SK-N-SH treated with all-trans-retinoic acid at 6 μM for 48 hours (cell line): ENCODE results near the gene RFX7.
"Not testable (repeated sequence)": the region's sequence is repeated elsewhere in the genome, so short reads cannot be mapped to it uniquely, and the experiment has no call there.

Source experiments
- ATAC-seq: fragments of 200-7000 bp; cut with Tn5 transposase; 3 replicates; pipeline ENCODE4 v1.9.1; 2020; ENCODE audit warnings: mild to moderate bottlenecking, moderate library complexity
- ARNTL ChIP-seq: fragments of 450-650 bp; formaldehyde crosslinking; IDR thresholded peaks from 2 replicates; pipeline ENCODE4 v1.5.0; 2020; ENCODE audit warnings: low read depth, mild to moderate bottlenecking, moderate library complexity, borderline replicate concordance
- BACH2 ChIP-seq: fragments of 250-450 bp; sonication (Bioruptor Pico); IDR thresholded peaks from 2 replicates; pipeline ENCODE4 v1.9.0; 2021; ENCODE audit warnings: mild to moderate bottlenecking, borderline replicate concordance
- CREB5 ChIP-seq: fragments of 250-450 bp; sonication (Bioruptor Pico); IDR thresholded peaks from 2 replicates; pipeline ENCODE4 v1.5.1; 2020; ENCODE audit warnings: low read depth, mild to moderate bottlenecking, moderate library complexity
- CSDC2 ChIP-seq: fragments of 250-450 bp; sonication (Bioruptor Pico); IDR thresholded peaks from 2 replicates; pipeline ENCODE4 v1.5.0; 2020; ENCODE audit warnings: mild to moderate bottlenecking, moderate library complexity
- CSRNP3 ChIP-seq: fragments of 250-450 bp; sonication (Bioruptor Pico); IDR thresholded peaks from 2 replicates; pipeline ENCODE4 v1.5.1; 2021; ENCODE audit warnings: mild to moderate bottlenecking, moderate library complexity
- ESRRG ChIP-seq: fragments of 250-450 bp; sonication (Bioruptor Pico); IDR thresholded peaks from 2 replicates; pipeline ENCODE4 v1.6.1; 2021; ENCODE audit warnings: mild to moderate bottlenecking
- GLIS3 ChIP-seq: fragments of 250-450 bp; sonication (Bioruptor Pico); IDR thresholded peaks from 2 replicates; pipeline ENCODE4 v1.5.0; 2020; ENCODE audit warnings: mild to moderate bottlenecking, moderate library complexity
- PATZ1 ChIP-seq: fragments of 250-450 bp; sonication (Bioruptor Pico); IDR thresholded peaks from 2 replicates; pipeline ENCODE4 v1.8.0; 2020; ENCODE audit warnings: mild to moderate bottlenecking, moderate library complexity, borderline replicate concordance
- POU6F1 ChIP-seq: fragments of 250-450 bp; sonication (Bioruptor Pico); IDR thresholded peaks from 2 replicates; pipeline ENCODE4 v1.8.0; 2021; ENCODE audit warnings: low read depth, mild to moderate bottlenecking, moderate library complexity, borderline replicate concordance
- PPARA ChIP-seq: fragments of 250-450 bp; sonication (Bioruptor Pico); IDR thresholded peaks from 2 replicates; pipeline ENCODE4 v1.5.0; 2020; ENCODE audit warnings: mild to moderate bottlenecking, borderline replicate concordance
- RARB ChIP-seq: fragments of 250-450 bp; sonication (Bioruptor Pico); IDR thresholded peaks from 2 replicates; pipeline ENCODE4 v1.8.0; 2021; ENCODE audit warnings: mild to moderate bottlenecking, moderate library complexity
- SNAI2 ChIP-seq: fragments of 250-450 bp; sonication (Bioruptor Pico); IDR thresholded peaks from 2 replicates; pipeline ENCODE4 v1.5.0; 2020; ENCODE audit warnings: mild to moderate bottlenecking, moderate library complexity
- TCF4 ChIP-seq: fragments of 250-450 bp; sonication (Bioruptor Pico); IDR thresholded peaks from 2 replicates; pipeline ENCODE4 v1.8.0; 2021; ENCODE audit warnings: mild to moderate bottlenecking, moderate library complexity, borderline replicate concordance
- TSHZ2 ChIP-seq: fragments of 250-450 bp; sonication (Bioruptor Pico); IDR thresholded peaks from 2 replicates; pipeline ENCODE4 v1.5.0; 2020; ENCODE audit warnings: mild to moderate bottlenecking, moderate library complexity
- ZFP3 ChIP-seq: fragments of 250-450 bp; sonication (Bioruptor Pico); IDR thresholded peaks from 2 replicates; pipeline ENCODE4 v1.5.0; 2020; ENCODE audit warnings: mild to moderate bottlenecking, moderate library complexity
- ZFP30 ChIP-seq: fragments of 450-650 bp; formaldehyde crosslinking; IDR thresholded peaks from 2 replicates; pipeline ENCODE4 v1.5.0; 2022; ENCODE audit warnings: mild to moderate bottlenecking, moderate library complexity
- ZNF565 ChIP-seq: fragments of 450-650 bp; formaldehyde crosslinking; conservative IDR thresholded peaks from 2 replicates; pipeline ENCODE4 v1.5.0; 2020; ENCODE audit warnings: low read depth, mild to moderate bottlenecking, moderate library complexity
- ZNF70 ChIP-seq: fragments of 450-650 bp; formaldehyde crosslinking; IDR thresholded peaks from 2 replicates; pipeline ENCODE4 v1.5.0; 2020; ENCODE audit warnings: mild to moderate bottlenecking, moderate library complexity
- ZNF8 ChIP-seq: fragments of 450-650 bp; formaldehyde crosslinking; IDR thresholded peaks from 2 replicates; pipeline ENCODE4 v1.5.0; 2020; ENCODE audit warnings: mild to moderate bottlenecking, moderate library complexity

The RFX7 gene

GRCh38 chr15:56160966-56161365 is 82.7 kb downstream of the RFX7 start (continued):
- TF ChIP-seq CREB5 (CRISPR knock-in tag): no peak
- TF ChIP-seq POU6F1: no peak
- TF ChIP-seq PPARA (CRISPR knock-in tag): no peak
- no peak for TF ChIP-seq ZFP3 (CRISPR knock-in tag)
- no peak for TF ChIP-seq TCF4

GRCh38 chr15:56156877-56157276 is 86.8 kb downstream of the RFX7 start:
- TF ChIP-seq ZNF565 (CRISPR knock-in tag) (no peak), ZNF8 (CRISPR knock-in tag) (no peak), ZFP30 (CRISPR knock-in tag) (no peak), ESRRG (CRISPR knock-in tag) (no peak), PATZ1 (CRISPR knock-in tag) (no peak), CSDC2 (CRISPR knock-in tag) (no peak), TSHZ2 (no peak), RARB (CRISPR knock-in tag) (no peak), BACH2 (CRISPR knock-in tag) (no peak), POU6F1 (no peak), SNAI2 (CRISPR knock-in tag) (no peak), CREB5 (CRISPR knock-in tag) (no peak), ZNF70 (CRISPR knock-in tag) (no peak), ARNTL (CRISPR knock-in tag) (no peak), GLIS3 (CRISPR knock-in tag) (no peak), CSRNP3 (CRISPR knock-in tag) (no peak)
- ATAC-seq: no peak

GRCh38 chr15:56155278-56155677 is 88.4 kb downstream of the RFX7 start:
- not testable (repeated sequence) for ATAC-seq

GRCh38 chr15:56154768-56155167 is 88.9 kb downstream of the RFX7 start:
- ATAC-seq: not testable (repeated sequence)
